Panc1 (cell line): ENCODE results near the gene RBSN.

Source experiments
- POLR2AphosphoS5 ChIP-seq: IDR thresholded peaks from 2 replicates; pipeline ENCODE4 v1.6.1; 2012; ENCODE audit warnings: mild to moderate bottlenecking, low read depth, low read length, moderate library complexity
- SIN3A ChIP-seq: IDR thresholded peaks from 2 replicates; pipeline ENCODE4 v1.6.1; 2012; ENCODE audit warnings: low read depth, mild to moderate bottlenecking, low read length, moderate library complexity, borderline replicate concordance; ENCODE audit not compliant: insufficient read depth
- TF ChIP-seq, protein P1 (sequence below): fragments of 450-650 bp; IDR thresholded peaks from 2 replicates; pipeline ENCODE4 v1.5.1; 2017; ENCODE audit warnings: mild to moderate bottlenecking

DNA sequence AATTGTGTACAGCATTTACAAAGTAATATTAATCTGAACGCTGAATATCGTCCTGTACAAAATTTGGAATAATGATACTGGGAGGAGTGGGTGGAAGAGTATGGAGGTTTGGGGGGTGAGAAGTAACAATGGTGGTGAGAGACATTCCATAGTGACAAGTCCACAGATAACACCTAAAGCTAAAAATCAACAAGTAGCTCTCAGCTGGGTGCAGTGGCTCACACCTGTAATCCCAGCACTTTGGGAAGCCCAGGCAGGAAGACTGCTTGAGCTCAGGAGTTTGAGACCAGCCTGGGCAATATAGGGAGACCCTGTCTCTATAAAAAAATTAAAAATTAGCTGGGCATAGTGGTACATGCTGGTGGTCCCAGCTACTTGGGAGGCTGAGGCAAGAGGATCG is 38.9 kb downstream of the RBSN start:
- TF ChIP-seq, protein P1, sequence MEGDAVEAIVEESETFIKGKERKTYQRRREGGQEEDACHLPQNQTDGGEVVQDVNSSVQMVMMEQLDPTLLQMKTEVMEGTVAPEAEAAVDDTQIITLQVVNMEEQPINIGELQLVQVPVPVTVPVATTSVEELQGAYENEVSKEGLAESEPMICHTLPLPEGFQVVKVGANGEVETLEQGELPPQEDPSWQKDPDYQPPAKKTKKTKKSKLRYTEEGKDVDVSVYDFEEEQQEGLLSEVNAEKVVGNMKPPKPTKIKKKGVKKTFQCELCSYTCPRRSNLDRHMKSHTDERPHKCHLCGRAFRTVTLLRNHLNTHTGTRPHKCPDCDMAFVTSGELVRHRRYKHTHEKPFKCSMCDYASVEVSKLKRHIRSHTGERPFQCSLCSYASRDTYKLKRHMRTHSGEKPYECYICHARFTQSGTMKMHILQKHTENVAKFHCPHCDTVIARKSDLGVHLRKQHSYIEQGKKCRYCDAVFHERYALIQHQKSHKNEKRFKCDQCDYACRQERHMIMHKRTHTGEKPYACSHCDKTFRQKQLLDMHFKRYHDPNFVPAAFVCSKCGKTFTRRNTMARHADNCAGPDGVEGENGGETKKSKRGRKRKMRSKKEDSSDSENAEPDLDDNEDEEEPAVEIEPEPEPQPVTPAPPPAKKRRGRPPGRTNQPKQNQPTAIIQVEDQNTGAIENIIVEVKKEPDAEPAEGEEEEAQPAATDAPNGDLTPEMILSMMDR: no peak
- TF ChIP-seq POLR2AphosphoS5 (no peak), SIN3A (no peak)
